Right cardiac atrium (tissue), 5 donors: ENCODE data around the gene ENPP4. TPM values are rescaled to one million over a fixed set of nuclear protein-coding genes. Genes with fewer than 3 reads are reported as not detected.
A peak's percentile ranks its signal among the peaks of the same experiment; 100 is the strongest.

Experiments used
- ATAC-seq, 2 donors: fragments of 200-7000 bp; cut with Tn5 transposase; one replicate each; pipeline versions ENCODE4 v1.8.0 to v1.9.1; 2020; ENCODE audit warnings: moderate library complexity in 2 of 2, mild to moderate bottlenecking in 1 of 2
- DNase-seq, 3 donors: peaks; one replicate each; pipeline ENCODE4 v3.0.0-alpha.2; 2020
- H3K27ac ChIP-seq: one replicate; pipeline ENCODE4 v1.5.1; 2013; ENCODE audit warnings: mild to moderate bottlenecking, low read length, control low read depth, moderate library complexity
- H3K27me3 ChIP-seq: one replicate; pipeline ENCODE4 v1.6.1; 2013; ENCODE audit not compliant: control insufficient read depth, insufficient read depth
- H3K4me1 ChIP-seq: one replicate; pipeline ENCODE4 v1.6.1; 2013; ENCODE audit warnings: low read length; ENCODE audit not compliant: control insufficient read depth, insufficient read depth
- H3K4me3 ChIP-seq: one replicate; pipeline ENCODE4 v1.5.1; 2013; ENCODE audit warnings: low read length, control low read depth
- H3K9me3 ChIP-seq: one replicate; pipeline ENCODE4 v1.6.1; 2013; ENCODE audit warnings: low read length; ENCODE audit not compliant: control insufficient read depth
- WGBS: extraction: QIAGEN DNeasy Blood & Tissue Kit; methylation state at CpG from one replicate; pipeline ENCODE4 v1.1.7; 2013; 5-methylcytosine and 5-hydroxymethylcytosine counted together
- intact Hi-C, 4 donors: fragments of 100-400 bp; cut with DNase I; formaldehyde crosslinking; loops; one replicate each; pipeline versions ENCODE4 v1.11.0 to v1.14.0; 2022 to 2023
- polyA plus RNA-seq: library from polyadenylated mRNA; stranded (reverse); fragments of 200-250 nt; gene quantifications from one replicate; pipeline ENCODE4 v1.2.3, GENCODE V29; 2013
- total RNA-seq, 4 donors: library from RNA; stranded (reverse); fragmentation: NEBNext Ultra II Directional; extraction: Animal tissue kit (Norgen Biotek cat#: 25700); gene quantifications; one replicate each; pipeline ENCODE4 v1.2.1, GENCODE V29; 2021
- donor health status: healthy with polysubstance abuse.
- donor health status: DM: no; HTN: yes; CAD: no.
- donor health status: DM: no; HTN: no; CAD: no.
- donor health status: DM: no; HTN: yes; CAD: no; lungs with severe emphysema.
- donor health status: DM: yes; HTN: yes; CAD: no.

The ENPP4 gene
- total and polyA plus RNA-seq, 5 donors, result 16.6 to 29.9 (median 23.1) TPM

GRCh38 chr6:46170357-46171289 is 40.8 kb downstream of the ENPP4 start, which contains the start of gene ENPP5:
Gene ENPP5 (minus strand): TSS chr6:46170980. CDS start chr6:46168262, 2,718 bp downstream.
- Histone ChIP-seq H3K27me3 (no peaks in the 10 kb centered on the region), H3K4me3 (peak within 1 kb of the TSS; percentile 62), H3K27ac (no peak within 1 kb of the TSS), H3K9me3 (no peaks in the 10 kb centered on the region), H3K4me1 (no peaks in the 10 kb centered on the region)
- ATAC-seq (peak; percentile 97 to 98), DNase-seq (peak; percentile 77 to 92 (median 91))
- 1% methylated on average over 49 of the region's 49 CpGs for WGBS
- intact Hi-C loops, result no loop called here

GRCh38 chr6:46172176-46172575 is 42.4 kb downstream of the ENPP4 start:
- no peak overlapping the region for H3K27ac ChIP-seq

GRCh38 chr6:46174904-46175303 is 45.1 kb downstream of the ENPP4 start:
- no peaks in the 10 kb centered on the region for H3K27me3 ChIP-seq
- no peaks in the 10 kb centered on the region for H3K9me3 ChIP-seq
- intact Hi-C loops, result no loop called here
- no peaks in the 10 kb centered on the region for H3K4me1 ChIP-seq
- no peak overlapping the region for H3K4me3 ChIP-seq
- DNase-seq (no peak), ATAC-seq (no peak)
- WGBS, result 73% methylated on average over 3 of the region's 3 CpGs
- H3K27ac ChIP-seq, result no peak overlapping the region

More at GRCh38 chr6:46172176-46172575, 42.4 kb downstream of the ENPP4 start:
- ATAC-seq (no peak), DNase-seq (no peak)
- Histone ChIP-seq H3K4me3 (no peak overlapping the region), H3K27me3 (no peaks in the 10 kb centered on the region), H3K4me1 (no peaks in the 10 kb centered on the region), H3K9me3 (no peaks in the 10 kb centered on the region)
- WGBS, result 67% methylated on average over 4 of the region's 4 CpGs
- intact Hi-C loops, result no loop called here

- 91% methylated on average over 4 of the region's 4 CpGs for WGBS
- Histone ChIP-seq H3K4me3 (no peak overlapping the region), H3K27me3 (no peaks in the 10 kb centered on the region), H3K9me3 (no peaks in the 10 kb centered on the region), H3K4me1 (no peaks in the 10 kb centered on the region), H3K27ac (no peak overlapping the region)
- DNase-seq (no peak), ATAC-seq (no peak)
- intact Hi-C loops, result no loop called here
These were observed 45.7 kb downstream of the ENPP4 start for GRCh38 chr6:46175446-46175845.

GRCh38 chr6:46175976-46176375 is 46.2 kb downstream of the ENPP4 start:
- Histone ChIP-seq H3K4me1 (no peaks in the 10 kb centered on the region), H3K27ac (no peak overlapping the region), H3K27me3 (no peaks in the 10 kb centered on the region), H3K9me3 (no peaks in the 10 kb centered on the region), H3K4me3 (no peak overlapping the region)
- DNase-seq (no peak), ATAC-seq (no peak)
- 75% methylated on average over 3 of the region's 3 CpGs for WGBS
- intact Hi-C loops, result no loop called here

- Histone ChIP-seq H3K4me1 (no peaks in the 10 kb centered on the region), H3K4me3 (no peak overlapping the region), H3K27ac (no peak overlapping the region), H3K9me3 (no peaks in the 10 kb centered on the region), H3K27me3 (no peaks in the 10 kb centered on the region)
- intact Hi-C loops, result no loop called here
- WGBS, result 46% methylated on average over 4 of the region's 4 CpGs
- ATAC-seq (no peak), DNase-seq (no peak)
These were observed 54.3 kb downstream of the ENPP4 start for GRCh38 chr6:46184114-46184513.

GRCh38 chr6:46186583-46186982 is 56.8 kb downstream of the ENPP4 start:
- Histone ChIP-seq H3K9me3 (no peaks in the 10 kb centered on the region), H3K4me3 (no peak overlapping the region), H3K27ac (no peak overlapping the region), H3K27me3 (no peaks in the 10 kb centered on the region), H3K4me1 (no peaks in the 10 kb centered on the region)
- WGBS, result 84% methylated on average over 1 of the region's 1 CpG
- no peak for ATAC-seq
- no peak for DNase-seq
- intact Hi-C loops, result no loop called here

GRCh38 chr6:46189726-46190125 is 59.9 kb downstream of the ENPP4 start:
- DNase-seq, result no peak
- 88% methylated on average over 4 of the region's 4 CpGs for WGBS
- H3K27ac ChIP-seq, result no peak overlapping the region
- no peaks in the 10 kb centered on the region for H3K9me3 ChIP-seq
- no peak for ATAC-seq
- no peak overlapping the region for H3K4me3 ChIP-seq
- no peaks in the 10 kb centered on the region for H3K4me1 ChIP-seq
- intact Hi-C loops, result no loop called here
- no peaks in the 10 kb centered on the region for H3K27me3 ChIP-seq

GRCh38 chr6:46190889-46191288 is 61.1 kb downstream of the ENPP4 start:
- peak in 2 of 3 donors; percentile 51 to 53 for DNase-seq
- peak overlapping the region; percentile 88 for H3K27ac ChIP-seq
- H3K27me3 ChIP-seq, result no peaks in the 10 kb centered on the region
- WGBS, result 70% methylated on average over 4 of the region's 4 CpGs
- intact Hi-C loops, result no loop called here
- ATAC-seq, result peak; percentile 82 to 94
- no peaks in the 10 kb centered on the region for H3K9me3 ChIP-seq
- H3K4me1 ChIP-seq, result no peaks in the 10 kb centered on the region
- no peak overlapping the region for H3K4me3 ChIP-seq

- DNase-seq, result no peak
- intact Hi-C loops, result no loop called here
- Histone ChIP-seq H3K27ac (no peak overlapping the region), H3K4me3 (no peak overlapping the region), H3K27me3 (no peaks in the 10 kb centered on the region), H3K9me3 (no peaks in the 10 kb centered on the region), H3K4me1 (no peaks in the 10 kb centered on the region)
- WGBS, result 78% methylated on average over 1 of the region's 1 CpG
- peak in 1 of 2 donors; percentile 22 for ATAC-seq
These were observed 62.2 kb downstream of the ENPP4 start for GRCh38 chr6:46191961-46192360.
